Posterior cingulate gyrus (tissue), 11 donors: ENCODE results near the gene LGALS1.
"Not testable (repeated sequence)": the region's sequence is repeated elsewhere in the genome, so short reads cannot be mapped to it uniquely, and the experiment has no call there.

Experiments
- DNase-seq, 10 donors: peaks; one replicate each; pipeline versions ENCODE4 v3.0.0 to v3.0.0-alpha.2; 2020 to 2021; ENCODE audit warnings: mixed read lengths in 3 of 10
- intact Hi-C: fragments of 100-400 bp; cut with DNase I; formaldehyde crosslinking; loops from one replicate; pipeline ENCODE4 v1.15.1; 2023

Gene LGALS1

DNA sequence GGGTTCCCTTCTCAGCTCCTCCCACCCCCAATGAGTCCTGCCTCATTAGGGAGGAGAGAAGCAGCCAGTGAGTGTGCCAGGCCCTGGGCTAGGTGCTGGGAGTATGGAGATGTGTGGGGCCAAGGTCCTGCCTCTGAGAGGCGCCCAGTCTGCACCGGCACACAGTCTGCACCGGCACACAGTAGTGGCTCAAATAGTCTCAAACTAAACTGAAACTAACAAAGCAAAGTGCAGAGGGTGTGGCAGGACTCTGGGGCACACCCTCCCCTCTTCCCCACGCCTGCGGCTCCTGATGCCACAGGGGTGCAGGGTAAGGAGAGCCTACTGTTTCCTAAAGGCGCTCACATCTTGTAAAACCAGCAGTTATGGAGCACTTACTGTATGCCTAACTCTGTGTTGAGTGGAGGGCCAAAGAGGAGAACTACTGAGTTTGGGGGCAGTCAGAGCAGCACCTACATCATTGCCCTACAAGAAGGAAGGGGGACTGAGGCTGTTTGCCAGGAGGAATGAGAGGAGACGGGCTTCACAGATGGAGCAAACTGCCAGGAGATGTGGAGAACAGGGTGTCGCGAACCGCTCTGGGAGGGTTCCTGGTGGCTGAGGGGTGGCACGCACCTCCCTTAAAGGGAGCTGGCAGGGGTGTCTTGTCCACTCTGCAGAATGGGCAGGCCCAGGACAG, 36.9 kb upstream of the LGALS1 start:
- DNase-seq: no peak
- intact Hi-C loops: no loop called here

DNA sequence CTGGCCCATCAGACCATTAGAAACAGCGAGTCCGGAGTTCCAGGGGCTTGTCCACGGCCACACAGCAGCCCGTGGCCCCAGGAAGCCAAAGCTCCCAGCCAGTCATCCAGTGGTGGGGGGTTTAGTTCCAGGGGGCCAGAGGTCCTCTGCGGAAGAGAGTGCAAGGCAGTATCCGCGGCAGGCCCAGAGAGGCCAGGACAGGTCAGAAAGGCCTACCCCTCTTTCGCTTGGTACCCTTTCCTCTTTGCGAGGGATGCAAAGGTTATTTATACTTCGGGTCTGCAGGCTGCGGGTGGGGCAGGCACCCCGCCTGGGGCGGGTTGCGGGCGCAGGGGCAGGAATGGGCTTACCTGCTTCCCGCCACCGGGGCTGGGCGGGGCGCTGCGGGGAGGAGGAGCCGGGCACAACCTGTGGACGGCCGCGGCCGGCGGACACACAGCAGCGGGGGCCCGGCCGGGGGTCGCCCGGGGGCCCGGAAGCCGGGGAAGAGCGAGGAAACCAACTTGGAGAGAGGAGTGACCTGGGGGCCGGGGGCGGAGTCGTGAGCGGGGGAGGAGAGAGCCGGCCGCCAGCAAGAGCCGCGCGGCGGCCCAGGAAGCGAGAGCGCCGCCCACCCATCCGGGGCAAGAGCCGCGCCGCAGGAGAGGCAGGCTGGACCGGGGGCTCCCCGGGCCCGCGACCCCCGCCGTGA, 36.2 kb upstream of the LGALS1 start, which contains the start of gene SH3BP1:
Gene SH3BP1 (plus strand): TSS at position 600 of the 691 bp plus-strand sequence. CDS start 119 bp downstream, outside the sequence.
- intact Hi-C loops: no loop called here
- no peak for DNase-seq

DNA sequence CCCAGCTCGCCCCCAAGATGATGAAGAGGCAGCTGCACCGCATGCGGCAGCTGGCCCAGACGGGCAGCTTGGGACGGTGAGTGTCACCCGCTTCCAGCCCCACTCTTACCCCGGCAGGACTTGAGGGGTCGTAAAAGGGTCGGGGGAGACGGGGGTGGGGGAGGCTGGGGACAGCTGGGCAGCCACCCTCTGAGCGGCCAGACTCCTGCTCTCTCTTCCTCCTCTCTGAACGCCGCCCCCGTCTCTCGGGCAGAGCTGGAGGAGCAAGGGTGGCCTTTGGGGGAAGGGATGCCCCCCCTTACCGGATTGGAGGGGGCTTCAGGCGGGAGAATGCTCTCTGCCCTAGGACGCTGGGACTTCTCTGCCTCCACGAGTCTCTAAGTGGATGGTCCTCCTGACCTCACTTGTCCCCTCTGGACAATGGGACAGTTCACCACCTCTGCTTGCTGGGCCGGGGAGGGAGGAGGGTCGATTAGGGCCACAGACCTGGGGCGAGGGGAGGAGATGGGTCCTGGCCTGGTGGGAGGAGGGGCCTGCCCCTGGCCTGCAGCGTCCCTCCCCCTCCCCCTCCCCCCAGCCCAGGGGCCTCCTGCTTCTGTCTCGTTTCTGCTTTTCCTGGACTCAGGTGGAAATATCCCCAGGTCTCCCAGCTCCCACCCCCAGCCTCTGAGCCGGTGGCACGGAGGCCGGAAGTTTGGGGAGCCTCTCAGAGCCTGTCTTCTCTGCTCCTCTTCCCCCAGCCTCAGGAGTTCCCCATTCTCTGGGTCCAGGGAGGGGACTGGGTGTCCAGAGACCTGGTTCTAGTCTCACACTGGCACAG, 35.5 kb upstream of the LGALS1 start:
- intact Hi-C loops: loop anchor here (5.0 to 10.0 kb wide), 2 partner anchors 47 to 95 kb away; partner anchors contain the start of gene NOL12
- DNase-seq: no peak

DNA sequence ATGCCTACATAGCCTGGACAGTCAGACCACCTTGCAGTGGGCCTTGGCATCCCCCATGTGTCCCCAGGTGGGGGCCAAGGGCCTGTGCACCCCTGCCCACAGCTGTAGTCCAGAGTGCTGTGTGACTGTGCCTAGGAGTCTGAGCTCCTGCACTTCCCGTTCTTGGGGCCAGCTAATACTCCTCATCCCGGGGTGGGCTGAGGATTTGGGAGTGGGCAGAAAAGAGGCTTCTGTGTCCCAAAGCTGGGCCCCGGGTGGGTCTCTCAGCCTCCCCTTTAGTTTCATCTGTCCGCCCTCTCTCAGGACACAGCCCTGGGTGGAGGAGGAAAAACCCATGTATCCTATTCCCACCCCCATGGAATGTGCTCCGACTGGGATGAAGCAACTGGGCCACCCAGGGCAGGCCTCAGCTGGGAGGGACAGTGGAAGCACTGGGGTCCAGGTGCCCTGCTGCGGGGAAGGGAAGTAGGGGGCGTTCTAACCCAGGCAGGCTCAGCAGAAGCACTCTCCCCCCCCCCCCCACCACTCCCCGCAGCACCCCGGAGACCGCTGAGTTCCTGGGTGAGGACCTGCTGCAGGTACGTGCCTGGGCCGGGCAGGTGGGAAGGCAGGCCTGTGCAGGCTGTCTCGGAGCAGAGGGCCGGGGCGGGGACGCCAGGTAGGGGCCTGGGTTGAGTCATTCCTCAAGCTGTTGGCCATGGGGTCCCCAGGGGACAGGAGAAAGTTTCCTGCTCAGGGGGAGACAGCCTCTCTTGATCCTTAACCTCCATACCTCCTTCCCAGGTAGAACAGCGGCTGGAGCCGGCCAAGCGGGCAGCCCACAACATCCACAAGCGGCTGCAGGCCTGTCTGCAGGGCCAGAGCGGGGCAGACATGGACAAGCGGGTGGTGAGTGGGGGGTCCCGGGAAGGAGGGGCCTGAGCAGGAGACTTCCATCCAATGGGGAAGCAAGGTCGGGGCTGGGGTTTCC, 34.6 kb upstream of the LGALS1 start:
- no peak for DNase-seq
- intact Hi-C loops: loop anchor here (5.0 to 10.0 kb wide), 2 partner anchors 46 to 94 kb away; partner anchors contain the start of gene NOL12

DNA sequence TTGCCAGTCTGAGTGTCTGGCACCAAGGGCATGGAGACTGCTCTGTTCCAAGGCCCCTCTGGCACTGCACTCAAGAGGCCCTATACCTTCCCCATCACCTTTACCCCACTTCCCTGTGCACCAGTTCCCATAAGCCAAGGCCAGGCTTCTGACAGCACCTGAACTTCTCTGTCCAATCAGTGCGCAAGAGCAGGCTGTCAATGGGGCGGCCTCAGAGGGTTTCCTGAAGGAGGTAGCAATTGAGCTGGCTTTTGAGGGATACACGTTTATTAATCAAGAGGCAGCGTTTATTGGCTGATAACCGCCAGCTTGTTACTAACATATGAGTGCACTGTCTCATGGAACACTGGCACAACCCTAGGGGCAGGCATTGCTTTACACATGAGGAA, 33.9 kb upstream of the LGALS1 start:
- no peak for DNase-seq
- intact Hi-C loops: loop anchor here (5.0 to 10.0 kb wide), 2 partner anchors 46 to 93 kb away; partner anchors contain the start of gene NOL12

DNA sequence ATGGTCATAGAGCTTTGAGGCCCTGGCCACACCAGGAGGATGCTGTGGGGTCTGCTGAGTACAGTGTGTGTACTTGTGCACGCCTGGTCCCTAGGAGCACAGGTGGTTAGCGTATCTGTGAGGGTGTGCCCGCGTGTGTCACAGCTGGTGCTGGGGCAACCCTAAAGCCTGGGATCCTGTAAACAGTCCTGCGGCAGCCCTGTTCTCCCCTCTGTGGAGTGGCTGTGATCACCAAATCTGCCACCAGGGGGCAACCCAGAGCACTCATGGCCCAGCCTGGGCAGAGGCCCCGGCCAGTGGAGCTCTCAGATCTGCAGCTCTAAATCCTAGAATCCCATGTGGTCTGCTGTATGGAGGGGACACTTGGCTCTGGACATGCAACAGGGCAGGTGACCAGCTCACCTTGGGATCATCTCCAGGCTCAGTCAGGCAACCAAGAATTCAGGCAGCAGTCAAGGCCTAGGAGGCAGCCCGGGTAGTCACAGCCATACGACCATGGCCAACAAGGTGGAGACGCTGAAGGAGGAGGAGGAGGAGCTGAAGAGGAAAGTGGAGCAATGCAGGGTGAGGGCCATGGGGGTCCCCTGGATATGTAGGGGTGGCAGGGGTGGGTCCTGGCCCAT, 32.1 kb upstream of the LGALS1 start:
- intact Hi-C loops: loop anchor here (5.0 to 10.0 kb wide), 2 partner anchors 44 to 91 kb away; partner anchors contain the start of gene NOL12
- peak; percentile 74 to 98 (median 92) for DNase-seq

DNA sequence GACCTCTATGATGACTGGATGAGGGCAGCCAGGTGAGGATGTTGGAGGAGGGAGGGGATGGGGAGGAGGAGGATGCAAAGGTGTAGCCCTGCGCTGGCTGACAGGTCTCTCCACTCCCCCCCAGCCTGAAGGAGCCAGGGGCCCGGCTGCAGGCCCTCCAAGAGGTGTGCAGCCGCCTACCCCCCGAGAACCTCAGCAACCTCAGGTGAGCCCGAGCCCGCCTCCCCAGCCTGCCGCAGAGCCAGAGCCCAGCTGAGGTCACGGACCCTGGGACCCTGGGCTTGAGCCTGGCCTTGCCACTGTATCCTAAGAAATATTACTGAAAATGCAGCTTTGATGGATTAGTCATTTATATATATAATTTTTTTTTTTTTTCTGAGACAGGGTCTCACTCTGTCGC, 28.1 kb upstream of the LGALS1 start:
- intact Hi-C loops: loop anchor here (10.0 kb wide), 1 partner anchor 87 kb away; no protein-coding TSS in a partner anchor
- DNase-seq: no peak

DNA sequence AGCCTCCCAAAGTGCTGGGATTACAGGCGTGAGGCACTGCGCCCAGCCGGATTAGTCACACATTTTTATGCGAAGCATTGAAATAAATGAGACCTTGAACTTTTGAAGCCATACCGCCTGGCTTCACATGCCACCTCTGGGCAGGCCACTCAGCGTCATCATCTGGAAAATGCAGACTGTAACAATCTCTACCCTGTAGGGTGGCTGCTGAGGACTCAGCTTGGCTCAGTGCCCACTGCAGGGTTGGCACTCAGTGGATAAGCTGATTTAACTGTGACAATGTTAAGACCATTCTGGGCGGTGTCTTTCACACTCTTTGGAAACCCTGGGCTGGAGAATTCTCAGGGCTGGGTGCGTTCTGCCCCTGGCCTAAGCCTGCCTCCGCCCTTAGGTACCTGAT, 27.5 kb upstream of the LGALS1 start:
- intact Hi-C loops: loop anchor here (10.0 kb wide), 1 partner anchor 87 kb away; no protein-coding TSS in a partner anchor
- DNase-seq: no peak

DNA sequence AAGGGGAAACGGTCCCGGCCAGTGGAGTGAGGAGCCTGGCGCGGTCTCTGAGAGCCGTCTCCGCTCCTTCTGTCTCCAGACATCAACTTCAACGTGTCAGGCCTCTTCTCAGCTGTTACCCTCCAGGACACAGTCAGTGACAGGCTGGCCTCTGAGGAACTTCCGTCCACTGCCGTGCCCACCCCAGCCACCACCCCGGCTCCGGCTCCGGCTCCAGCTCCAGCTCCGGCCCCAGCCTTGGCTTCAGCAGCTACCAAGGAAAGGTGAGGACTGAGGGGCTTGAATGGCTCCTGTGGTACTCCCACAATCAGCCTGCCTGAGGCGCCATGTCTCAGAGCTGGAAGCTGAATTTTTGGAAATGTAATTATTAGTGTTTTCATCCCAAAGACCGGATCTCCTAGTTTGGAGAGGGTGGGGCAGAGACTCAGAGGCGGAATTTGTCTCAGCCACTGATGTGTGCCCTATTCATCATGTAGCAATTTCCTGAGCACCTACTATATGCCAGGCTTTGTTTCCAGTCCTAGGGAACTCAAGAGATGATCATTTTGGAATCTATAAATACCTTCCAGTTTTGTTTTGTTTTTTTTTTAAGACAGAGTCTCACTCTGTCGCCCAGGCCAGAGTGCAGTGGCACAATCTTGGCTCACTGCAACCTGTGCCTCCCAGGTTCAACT, 24.8 kb upstream of the LGALS1 start:
- intact Hi-C loops: no loop called here
- no peak for DNase-seq

DNA sequence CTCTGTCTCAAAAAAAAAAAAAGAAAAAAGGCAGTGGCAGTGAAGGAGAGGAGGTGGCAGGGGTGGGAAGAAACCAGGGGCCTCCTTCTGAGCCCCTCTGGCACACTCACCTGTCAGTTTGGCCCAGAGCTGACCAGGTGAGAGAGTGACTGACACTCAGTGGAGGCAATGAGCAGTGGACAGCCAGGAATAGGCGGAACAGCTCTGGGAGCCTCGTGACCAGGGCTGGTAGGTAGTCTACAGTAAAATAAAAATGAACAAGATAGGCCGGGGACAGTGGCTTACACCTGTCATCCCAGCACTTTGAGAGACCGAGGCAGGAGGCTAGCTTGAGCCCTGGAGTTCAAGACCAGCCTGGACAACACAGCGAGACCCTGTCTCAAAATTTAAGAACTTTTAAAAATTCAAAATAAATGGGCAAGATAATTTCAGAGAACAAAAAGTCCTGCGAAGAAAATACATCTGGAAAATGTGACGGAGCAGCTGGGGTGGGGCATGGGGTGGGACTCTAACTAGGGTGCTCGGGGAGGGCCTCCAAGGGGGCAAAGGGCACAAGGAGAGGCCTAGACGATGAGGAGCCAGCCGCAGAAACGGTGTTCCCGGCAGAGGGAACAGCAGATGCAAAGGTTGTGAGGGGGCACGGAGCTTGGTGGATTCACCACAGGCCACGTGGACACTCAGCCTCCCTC, 20.7 kb upstream of the LGALS1 start:
- no peak for DNase-seq
- intact Hi-C loops: no loop called here

DNA sequence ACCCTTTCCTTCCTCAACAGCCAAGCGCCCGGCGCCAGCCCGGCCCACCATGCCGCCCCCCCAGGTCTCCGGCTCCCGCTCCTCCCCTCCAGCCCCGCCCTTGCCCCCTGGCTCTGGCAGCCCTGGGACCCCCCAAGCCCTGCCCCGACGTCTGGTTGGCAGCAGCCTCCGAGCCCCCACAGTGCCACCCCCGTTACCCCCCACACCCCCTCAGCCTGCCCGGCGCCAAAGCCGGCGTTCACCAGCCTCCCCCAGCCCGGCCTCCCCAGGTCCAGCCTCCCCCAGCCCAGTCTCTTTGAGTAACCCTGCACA, 20.2 kb upstream of the LGALS1 start:
- no peak for DNase-seq
- intact Hi-C loops: no loop called here

DNA sequence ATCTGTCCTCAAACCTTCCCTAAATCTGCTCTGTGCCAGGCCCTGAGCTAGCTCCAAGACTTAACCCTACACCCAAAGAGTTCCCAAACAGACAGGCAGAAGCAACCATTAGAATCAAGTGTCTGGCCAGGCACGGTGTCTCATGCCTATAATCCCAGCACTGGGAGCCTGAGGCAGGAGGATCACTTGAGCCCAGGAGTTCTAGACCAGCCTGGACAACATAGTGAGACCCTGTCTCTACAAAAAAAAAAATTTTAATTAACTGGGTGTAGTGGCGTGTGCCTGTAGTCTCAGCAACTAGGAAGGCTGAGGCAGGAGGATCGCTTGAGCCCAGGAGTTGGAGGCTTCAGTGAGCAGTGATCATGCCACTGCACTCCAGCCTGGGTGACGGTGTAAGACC, 18.9 kb upstream of the LGALS1 start:
- intact Hi-C loops: not testable (repeated sequence)

DNA sequence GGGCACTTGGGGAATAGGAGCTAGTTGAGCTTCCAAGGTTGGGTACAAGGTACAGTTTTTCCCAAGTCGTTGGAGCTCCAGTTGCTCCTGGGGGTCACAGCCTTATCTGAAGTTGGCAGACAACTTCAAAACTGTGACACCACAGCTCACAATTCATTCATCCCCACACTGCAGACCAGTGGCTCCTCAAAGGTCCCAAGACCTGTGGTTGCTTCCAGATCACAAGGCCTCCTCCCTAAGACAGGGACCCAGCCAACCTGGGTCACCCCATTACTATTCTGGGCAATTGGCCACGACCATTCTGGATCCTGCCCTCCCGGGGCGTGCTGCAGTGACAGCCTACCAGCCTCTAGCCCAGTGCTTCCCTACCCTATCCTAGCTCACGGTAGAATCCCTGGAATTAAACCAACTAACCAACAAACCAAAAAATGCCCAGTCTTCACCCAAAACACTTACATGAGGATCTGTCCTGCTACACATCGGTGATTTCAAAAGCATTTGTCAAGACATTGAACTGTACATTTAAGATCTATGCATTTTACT, 17.8 kb upstream of the LGALS1 start:
- intact Hi-C loops: no loop called here
- no peak for DNase-seq

More for the DNA sequence above, 18.9 kb upstream of the LGALS1 start:
- not testable (repeated sequence) for DNase-seq

DNA sequence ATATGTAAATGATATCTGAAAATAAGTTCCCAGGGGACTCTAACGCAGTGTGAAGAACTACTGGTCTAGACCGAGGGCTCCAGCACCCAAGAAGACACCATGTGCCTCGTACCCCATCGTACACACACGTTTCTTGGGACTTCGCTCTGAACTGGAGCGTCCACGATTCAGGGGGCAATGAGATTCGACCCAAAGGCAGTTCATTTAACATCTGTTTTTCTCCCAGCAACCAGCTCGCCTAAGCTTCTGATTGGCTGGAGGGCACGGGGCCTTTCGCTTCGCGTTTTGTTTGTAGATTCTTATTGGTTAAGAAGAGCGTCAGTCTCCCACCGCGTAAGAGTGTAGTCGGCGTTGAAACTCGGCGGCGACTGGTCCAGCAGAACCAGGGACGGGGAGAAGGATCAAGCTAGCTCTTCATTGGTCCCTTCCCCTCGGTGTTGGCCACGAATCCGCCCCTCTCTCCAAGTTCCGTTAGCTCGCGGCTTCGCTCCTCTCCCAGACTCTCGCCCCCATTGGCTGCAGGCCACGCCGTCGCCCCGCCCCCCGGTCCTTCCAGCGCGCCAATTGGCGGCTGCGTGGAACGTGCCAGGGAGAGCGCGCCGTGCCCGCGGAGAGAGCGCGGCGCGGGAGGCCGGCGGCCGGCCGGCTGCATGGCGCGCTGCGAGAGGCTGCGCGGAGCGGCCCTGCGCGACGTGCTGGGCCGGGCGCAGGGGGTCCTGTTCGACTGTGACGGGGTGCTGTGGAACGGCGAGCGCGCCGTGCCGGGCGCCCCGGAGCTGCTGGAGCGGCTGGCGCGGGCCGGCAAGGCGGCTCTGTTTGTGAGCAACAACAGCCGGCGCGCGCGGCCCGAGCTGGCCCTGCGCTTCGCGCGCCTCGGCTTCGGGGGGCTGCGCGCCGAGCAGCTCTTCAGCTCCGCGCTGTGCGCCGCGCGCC, 17.0 kb upstream of the LGALS1 start, which contains the start of gene PDXP:
Gene PDXP (plus strand): TSS at position 591 of the 933 bp plus-strand sequence. CDS start 60 bp downstream, at position 651.
- intact Hi-C loops: no loop called here
- DNase-seq: peak; percentile 97 to 100 (median 98)

DNA sequence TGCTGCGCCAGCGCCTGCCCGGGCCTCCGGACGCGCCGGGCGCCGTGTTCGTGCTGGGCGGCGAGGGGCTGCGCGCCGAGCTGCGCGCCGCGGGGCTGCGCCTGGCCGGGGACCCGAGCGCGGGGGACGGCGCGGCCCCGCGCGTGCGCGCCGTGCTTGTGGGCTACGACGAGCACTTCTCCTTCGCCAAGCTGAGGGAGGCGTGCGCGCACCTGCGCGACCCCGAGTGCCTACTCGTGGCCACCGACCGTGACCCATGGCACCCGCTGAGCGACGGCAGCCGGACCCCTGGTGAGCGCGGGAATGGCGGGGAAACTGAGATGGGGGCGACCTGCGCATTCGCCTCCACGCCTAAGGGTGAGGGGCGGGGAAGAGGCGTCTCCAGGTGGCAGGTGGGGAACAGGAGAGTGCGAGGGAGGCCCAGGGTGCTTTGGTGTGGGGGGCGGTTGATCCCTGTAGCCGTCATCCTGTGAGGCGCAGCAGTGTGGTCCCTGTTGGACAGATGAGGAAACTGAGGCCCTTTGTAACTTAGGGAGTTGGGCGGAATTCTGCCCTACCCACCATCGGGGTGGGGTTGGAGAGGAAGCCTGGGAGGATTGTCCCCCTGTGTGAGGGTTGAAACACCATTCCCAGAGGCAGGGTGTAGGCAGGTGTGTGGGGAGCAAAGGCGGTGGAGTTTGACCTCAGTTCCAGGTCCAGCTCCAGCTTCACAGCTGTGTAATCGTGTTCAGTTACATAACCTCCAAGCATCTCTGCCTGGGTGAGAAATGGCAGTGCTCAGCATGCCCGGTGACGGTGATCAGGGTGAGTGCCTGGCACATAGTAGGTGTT, 16.2 kb upstream of the LGALS1 start:
- intact Hi-C loops: no loop called here
- DNase-seq: peak in 2 of 10 donors; percentile 40 to 87
